OCI-LY7 (cell line): ENCODE results near the gene NDEL1. TPM values are rescaled to one million over a fixed set of nuclear protein-coding genes. Genes with fewer than 3 reads are reported as not detected.

Experiments
- BruUV-seq: library from RNA; stranded (reverse); fragments of 400-500 nt; replicated peaks from 2 replicates; lab custom pipeline; 2021; lab: Mats Ljungman, UMichigan
- CTCF ChIA-PET: fragments of 300-600 bp; sonication (Branson Sonifier 250); formaldehyde crosslinking; loops from one replicate; lab custom pipeline; 2022; ENCODE audit warnings: antibody characterized with exemption; ENCODE audit not compliant: unreplicated experiment; lab: Charles Lee
- POLR2A ChIA-PET: fragments of 300-600 bp; sonication (Branson Sonifier 250); formaldehyde crosslinking; loops from one replicate; lab custom pipeline; 2022; ENCODE audit warnings: antibody characterized with exemption; lab: Charles Lee
- DNase-seq: peaks from one replicate; pipeline ENCODE4 v3.0.0-alpha.2; 2015; ENCODE audit warnings: low spot score
- H2AFZ ChIP-seq: fragments of 200-600 bp; sonication (generic), shearing (Covaris generic); 2 replicates; pipeline ENCODE4 v1.6.1; 2014; ENCODE audit warnings: mild to moderate bottlenecking, antibody characterized with exemption, low read length, moderate library complexity
- H3K27ac ChIP-seq: fragments of 200-600 bp; sonication (generic); 2 replicates; pipeline ENCODE4 v1.5.1; 2014; ENCODE audit warnings: mixed run types, low read depth, mild to moderate bottlenecking, moderate library complexity, low read length, inconsistent platforms; ENCODE audit not compliant: poor library complexity, severe bottlenecking
- H3K36me3 ChIP-seq: fragments of 200-600 bp; sonication (generic); 2 replicates; pipeline ENCODE4 v1.6.1; 2014; ENCODE audit warnings: mild to moderate bottlenecking, antibody characterized with exemption, low read length, moderate library complexity, mixed read lengths; ENCODE audit not compliant: insufficient read depth
- H3K4me1 ChIP-seq: fragments of 200-600 bp; sonication (generic); 2 replicates; pipeline ENCODE4 v1.5.1; 2014; ENCODE audit warnings: mild to moderate bottlenecking, low read length; ENCODE audit not compliant: insufficient read depth, poor library complexity, severe bottlenecking
- H3K4me2 ChIP-seq: fragments of 200-600 bp; sonication (generic); 2 replicates; pipeline ENCODE4 v1.6.1; 2014; ENCODE audit warnings: mild to moderate bottlenecking, low read length
- H3K4me3 ChIP-seq: fragments of 200-600 bp; sonication (generic); 2 replicates; pipeline ENCODE4 v1.5.1; 2014; ENCODE audit warnings: mild to moderate bottlenecking, low read depth, low read length; ENCODE audit not compliant: poor library complexity, severe bottlenecking
- H3K79me2 ChIP-seq: fragments of 200-600 bp; sonication (generic); 2 replicates; pipeline ENCODE4 v1.6.1; 2016; ENCODE audit warnings: low read depth, mild to moderate bottlenecking, low read length, moderate library complexity, mixed read lengths; ENCODE audit not compliant: insufficient read depth
- H3K9me2 ChIP-seq: fragments of 200-600 bp; sonication (generic); 2 replicates; pipeline ENCODE4 v1.6.1; 2016; ENCODE audit warnings: mild to moderate bottlenecking, low read length, mixed read lengths; ENCODE audit not compliant: insufficient read depth
- H3K9me3 ChIP-seq: fragments of 200-600 bp; sonication (generic); 2 replicates; pipeline ENCODE4 v1.6.1; 2014; ENCODE audit warnings: mild to moderate bottlenecking, mixed run types, low read length, mixed read lengths
- H4K20me1 ChIP-seq: fragments of 200-600 bp; sonication (generic); 2 replicates; pipeline ENCODE4 v1.6.1; 2014; ENCODE audit warnings: mild to moderate bottlenecking, antibody characterized with exemption, low read length, moderate library complexity, mixed read lengths; ENCODE audit not compliant: insufficient read depth
- CTCF ChIP-seq: fragments of 200-600 bp; sonication (generic); conservative IDR thresholded peaks from 2 replicates; pipeline ENCODE4 v1.5.1; 2014; ENCODE audit warnings: mild to moderate bottlenecking, antibody characterized with exemption, low read length, moderate library complexity, mixed read lengths
- EZH2phosphoT487 ChIP-seq: fragments of 200-600 bp; sonication (generic); IDR thresholded peaks from 2 replicates; pipeline ENCODE4 v1.6.1; 2018; ENCODE audit warnings: low read depth, borderline replicate concordance, mild to moderate bottlenecking, mixed run types, antibody characterized with exemption, low read length, moderate library complexity, mixed read lengths
- intact Hi-C: fragments of 100-400 bp; cut with micrococcal nuclease; formaldehyde crosslinking; loops from one replicate; pipeline ENCODE4 v1.10.0; 2022; ENCODE audit not compliant: unreplicated experiment
- total RNA-seq, 2 experiments: library from RNA; depleted of rRNA in 1 of 2; stranded (reverse); fragments of >200 nt in 1 of 2; shearing (Covaris generic) in 1 of 2; gene quantifications; 2 replicates each; pipeline ENCODE4 v1.2.3, GENCODE V29; 2014 to 2022

NDEL1 gene
- total RNA-seq, 2 experiments from 2014 or later = 37.9 to 65.7 TPM

GRCh38 chr17:8466873-8467272 is 31.2 kb downstream of the NDEL1 start:
- no peak overlapping the region for H3K4me3 ChIP-seq
- H3K36me3 ChIP-seq = peaks cover 67% of the 10 kb centered on the region
- no peak for DNase-seq
- H3K4me1 ChIP-seq = no peaks in the 10 kb centered on the region
- no peaks in the 10 kb centered on the region for H3K79me2 ChIP-seq
- H3K9me2 ChIP-seq = no peaks in the 10 kb centered on the region
- H3K4me2 ChIP-seq = no peak overlapping the region
- TF ChIP-seq CTCF (no peak), EZH2phosphoT487 (no peak)
- H4K20me1 ChIP-seq = no peaks in the 10 kb centered on the region
- H3K9me3 ChIP-seq = no peaks in the 10 kb centered on the region
- H2AFZ ChIP-seq = no peak overlapping the region
- CTCF ChIA-PET = no interaction called here
- intact Hi-C loops = no loop called here
- POLR2A ChIA-PET = no interaction called here
- no TSS peak for BruUV-seq
- no peak overlapping the region for H3K27ac ChIP-seq

- Histone ChIP-seq H3K9me2 (no peaks in the 10 kb centered on the region), H2AFZ (no peak overlapping the region), H3K4me1 (no peaks in the 10 kb centered on the region), H3K79me2 (no peaks in the 10 kb centered on the region), H3K36me3 (peaks cover 66% of the 10 kb centered on the region), H3K9me3 (no peaks in the 10 kb centered on the region), H3K4me3 (no peak overlapping the region), H3K27ac (no peak overlapping the region), H3K4me2 (no peak overlapping the region), H4K20me1 (no peaks in the 10 kb centered on the region)
- DNase-seq = no peak
- ChIA-PET CTCF (no interaction called here), POLR2A (no interaction called here)
- intact Hi-C loops = no loop called here
- TF ChIP-seq EZH2phosphoT487 (no peak), CTCF (no peak)
- no TSS peak for BruUV-seq
Measured at GRCh38 chr17:8467527-8467926, 31.8 kb downstream of the NDEL1 start.

GRCh38 chr17:8468127-8468526 is 32.4 kb downstream of the NDEL1 start:
- Histone ChIP-seq H4K20me1 (no peaks in the 10 kb centered on the region), H3K4me2 (no peak overlapping the region), H3K9me3 (no peaks in the 10 kb centered on the region), H3K9me2 (no peaks in the 10 kb centered on the region), H3K4me1 (no peaks in the 10 kb centered on the region), H3K36me3 (peaks cover 66% of the 10 kb centered on the region), H3K4me3 (no peak overlapping the region), H3K27ac (no peak overlapping the region), H2AFZ (no peak overlapping the region), H3K79me2 (no peaks in the 10 kb centered on the region)
- ChIA-PET CTCF (no interaction called here), POLR2A (no interaction called here)
- intact Hi-C loops = no loop called here
- DNase-seq = no peak
- TF ChIP-seq EZH2phosphoT487 (no peak), CTCF (no peak)
- BruUV-seq = no TSS peak
